Omental fat pad (tissue), 4 donors: Measurements from ENCODE around the gene MANSC1. TPM values are rescaled to one million over a fixed set of nuclear protein-coding genes. Genes with fewer than 3 reads are reported as not detected.
"Not testable (repeated sequence)": the region's sequence is repeated elsewhere in the genome, so short reads cannot be mapped to it uniquely, and the experiment has no call there.

Source experiments
- ATAC-seq: fragments of 150-250 bp; one replicate; pipeline ENCODE4 v1.9.1; 2016; ENCODE audit warnings: mild to moderate bottlenecking, moderate library complexity; ENCODE audit not compliant: low FRiP score
- DNase-seq: peaks from one replicate; pipeline ENCODE4 v3.0.0-alpha.2; 2019; ENCODE audit warnings: low spot score
- CTCF ChIP-seq, 3 donors: fragments of 450-650 bp; IDR thresholded peaks; one replicate each; pipeline ENCODE4 v1.5.1; 2016 to 2017; ENCODE audit warnings: antibody characterized with exemption in 3 of 3, mild to moderate bottlenecking in 3 of 3, moderate library complexity in 2 of 3
- total RNA-seq, 4 donors: library from RNA; depleted of rRNA; stranded (reverse); fragments of >200 nt; gene quantifications; one replicate each; pipeline ENCODE4 v1.1.0, GENCODE V29; 2016

Gene MANSC1
- total RNA-seq, 4 donors from 2014 or later = 12.2 to 20.1 (median 14.5) TPM

GRCh38 chr12:12353807-12354206, 3.8 kb upstream of the MANSC1 start:
- TF ChIP-seq CTCF (IDR thresholded peaks at IDR 0.05) = no peak
- ATAC-seq (no peak), DNase-seq (no peak)

- DNase-seq (no peak), ATAC-seq (no peak)
- TF ChIP-seq CTCF (IDR thresholded peaks at IDR 0.05) = no peak
These were observed 3.2 kb upstream of the MANSC1 start for GRCh38 chr12:12353276-12353675.

GRCh38 chr12:12351468-12352185, 1.6 kb upstream of the MANSC1 start:
- ATAC-seq, DNase-seq: not testable (repeated sequence)

GRCh38 chr12:12350868-12351463, 924 bp upstream of the MANSC1 start:
- DNase-seq = no peak
- no peak for TF ChIP-seq CTCF (IDR thresholded peaks at IDR 0.05)
- no peak for ATAC-seq

GRCh38 chr12:12338527-12339168, 11.4 kb downstream of the MANSC1 start:
- ATAC-seq (no peak), DNase-seq (no peak)
- TF ChIP-seq CTCF (IDR thresholded peaks at IDR 0.05) = no peak

GRCh38 chr12:12336511-12336910, 13.5 kb downstream of the MANSC1 start:
- TF ChIP-seq CTCF (IDR thresholded peaks at IDR 0.05) = no peak
- no peak for ATAC-seq
- no peak for DNase-seq

- DNase-seq (no peak), ATAC-seq (no peak)
- TF ChIP-seq CTCF (IDR thresholded peaks at IDR 0.05) = no peak
These were observed 14.0 kb downstream of the MANSC1 start for GRCh38 chr12:12336049-12336411.
